SK-MEL-5 (cell line): Measurements from ENCODE around the gene CTNNA3. TPM values are rescaled to one million over a fixed set of nuclear protein-coding genes. Genes with fewer than 3 reads are reported as not detected.
"Not testable (repeated sequence)": the region's sequence is repeated elsewhere in the genome, so short reads cannot be mapped to it uniquely, and the experiment has no call there.

Source experiments
- DNase-seq: peaks from one replicate; pipeline ENCODE4 v3.0.0-alpha.2; 2016; ENCODE audit warnings: low read depth, low spot score
- in situ Hi-C: cut with HindIII; loops from 2 replicates; pipeline ENCODE4 v1.10.0; 2016; ENCODE audit warnings: low sequenced_read_pairs, high pct_unique_total_duplicates, low pct_unique_long_range_greater_than_20kb
- total RNA-seq: library from RNA; depleted of rRNA; stranded (reverse); fragments of >200 nt; shearing (Covaris generic); gene quantifications from 2 replicates; pipeline ENCODE4 v1.2.3, GENCODE V29; 2014

CTNNA3 gene
- total RNA-seq, 1 experiment from 2014 or later = not detected

DNA sequence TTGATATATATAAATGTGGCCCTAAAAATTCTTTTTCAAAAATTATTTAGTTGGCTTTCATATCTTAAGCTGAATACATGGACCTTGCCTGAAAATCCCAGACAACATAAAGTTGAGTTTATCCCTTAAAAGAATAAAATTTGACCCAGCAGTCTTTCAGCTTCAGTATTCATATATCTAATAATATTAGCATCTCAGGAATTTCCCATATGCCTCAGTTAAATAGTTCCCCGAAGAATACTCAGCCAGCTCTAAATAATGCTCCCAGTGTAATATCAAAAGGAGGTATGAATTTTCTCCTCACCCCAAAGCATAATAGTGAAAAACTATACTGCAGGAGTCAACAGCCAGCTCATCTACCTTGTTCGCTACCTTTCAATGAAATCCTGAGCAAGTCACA lies 145.9 kb downstream of the CTNNA3 start:
- in situ Hi-C loops = no loop called here
- DNase-seq = no peak

DNA sequence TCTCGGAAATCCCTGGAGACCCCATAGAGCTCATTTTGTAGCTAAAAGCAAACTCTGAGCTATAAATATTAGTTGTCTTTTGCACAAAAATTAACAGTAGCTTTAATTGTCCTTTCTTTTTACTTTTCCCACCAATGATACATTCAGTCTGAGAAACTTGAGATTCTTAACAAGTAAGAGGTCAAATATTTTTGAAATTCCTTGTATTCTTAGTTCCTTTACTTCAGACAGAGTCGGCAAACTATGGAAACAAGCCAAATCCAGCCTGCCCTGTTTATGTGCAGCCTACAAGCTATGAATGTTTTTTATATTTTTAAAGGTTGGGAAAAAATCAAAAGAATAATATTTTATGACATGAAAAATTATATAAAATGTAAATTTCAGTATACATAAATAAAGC lies 146.6 kb downstream of the CTNNA3 start:
- no peak for DNase-seq
- in situ Hi-C loops = no loop called here

- in situ Hi-C loops = no loop called here
- DNase-seq = no peak
These were observed 154.6 kb downstream of the CTNNA3 start for GRCh38 chr10:67541411-67541810.

GRCh38 chr10:67539312-67539711 lies 156.7 kb downstream of the CTNNA3 start:
- no peak for DNase-seq
- in situ Hi-C loops = no loop called here

DNA sequence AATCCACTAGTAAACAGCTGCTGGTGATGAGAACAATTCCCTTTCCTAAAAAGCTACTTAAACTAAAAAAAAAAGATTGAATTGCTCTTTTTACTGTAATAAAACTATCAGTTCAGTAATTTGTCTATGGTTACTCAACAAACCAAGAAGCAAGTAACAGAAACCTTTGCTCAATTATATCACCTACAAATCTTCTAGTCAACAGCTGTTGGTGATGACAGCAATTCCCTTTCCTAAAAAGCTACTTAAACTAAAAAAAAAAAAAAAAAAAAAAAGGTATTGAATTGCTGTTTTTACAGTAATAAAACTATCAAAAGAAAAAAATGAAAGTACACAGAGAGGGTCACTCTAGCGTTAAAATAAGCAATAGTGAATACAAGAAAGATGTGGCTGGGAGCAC lies 158.1 kb downstream of the CTNNA3 start:
- DNase-seq = no peak
- in situ Hi-C loops = no loop called here

DNA sequence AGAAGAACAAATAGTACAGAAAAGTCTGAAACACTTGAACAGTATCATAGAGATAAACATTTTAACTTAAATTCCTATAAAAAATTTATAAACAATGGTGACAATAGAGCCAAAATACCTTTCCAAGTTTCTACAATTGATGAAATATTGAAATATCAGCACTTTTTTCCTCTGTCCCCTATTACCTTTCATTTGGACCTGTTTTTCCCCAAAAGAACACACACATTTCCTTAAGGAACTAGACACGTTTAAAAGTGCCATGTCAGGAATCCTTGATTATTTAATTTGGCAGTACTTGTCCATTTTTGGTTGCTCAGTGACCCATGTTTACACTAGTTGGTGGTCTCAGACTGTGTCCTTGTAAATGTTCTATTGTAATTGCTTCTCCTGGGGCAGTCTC lies 162.6 kb downstream of the CTNNA3 start:
- in situ Hi-C loops = no loop called here
- DNase-seq = no peak

- DNase-seq, in situ Hi-C loops: not testable (repeated sequence)
These were observed 165.0 kb downstream of the CTNNA3 start for GRCh38 chr10:67530990-67531389.

- no peak for DNase-seq
- in situ Hi-C loops = no loop called here
These were observed 168.6 kb downstream of the CTNNA3 start for GRCh38 chr10:67527351-67527750.

GRCh38 chr10:67521546-67521945 lies 174.4 kb downstream of the CTNNA3 start:
- in situ Hi-C loops = no loop called here
- DNase-seq = no peak

DNA sequence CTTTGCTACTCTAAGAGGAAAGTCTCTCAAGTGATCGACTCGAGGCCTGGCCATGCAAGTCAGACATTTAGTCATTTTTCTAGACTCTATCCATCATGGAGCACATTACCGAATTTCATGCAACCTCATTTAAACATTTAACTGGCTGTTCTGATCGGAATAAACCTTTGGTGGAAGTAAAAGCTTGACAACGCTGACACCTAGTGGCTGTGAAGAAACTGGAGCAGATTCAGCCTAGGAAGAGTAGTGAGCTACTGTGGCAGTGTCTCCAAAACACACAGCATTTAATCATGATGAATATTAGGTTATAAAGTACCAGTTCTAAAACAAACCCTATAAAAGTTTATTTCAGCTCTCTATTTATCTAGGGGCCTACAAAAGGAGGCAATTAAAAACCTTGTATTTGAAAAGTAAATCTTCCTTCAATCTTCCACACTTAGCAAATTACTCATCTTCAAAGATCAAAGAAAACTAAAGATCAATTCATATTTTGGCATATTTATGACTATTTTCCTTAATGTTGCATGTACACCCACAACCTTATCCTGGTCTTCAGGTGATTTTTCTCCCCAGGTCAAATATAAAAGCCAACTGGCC lies 175.0 kb downstream of the CTNNA3 start:
- in situ Hi-C loops = no loop called here
- peak; percentile 69 for DNase-seq

- no peak for DNase-seq
- in situ Hi-C loops = no loop called here
These were observed 176.6 kb downstream of the CTNNA3 start for GRCh38 chr10:67519434-67519833.

DNA sequence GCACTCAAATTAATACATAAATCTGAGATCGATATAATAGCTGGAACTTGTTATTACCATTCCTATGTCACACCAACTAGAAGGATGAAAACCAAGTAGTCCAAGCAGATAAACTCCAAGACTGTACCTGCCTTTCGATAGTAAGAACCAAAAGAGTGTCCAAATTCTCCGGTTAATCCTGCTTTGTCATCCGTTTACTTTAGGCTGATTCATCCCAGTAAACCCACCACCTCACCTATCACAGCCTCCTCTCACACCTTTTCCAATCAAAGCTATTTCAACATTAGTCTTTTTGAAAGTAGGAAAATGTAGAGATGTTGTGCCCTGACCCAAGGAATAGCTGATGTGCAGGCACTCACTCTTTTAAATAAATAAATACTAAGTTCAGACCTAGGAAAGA lies 177.2 kb downstream of the CTNNA3 start:
- no peak for DNase-seq
- in situ Hi-C loops = no loop called here

- in situ Hi-C loops = no loop called here
- DNase-seq = no peak
These were observed 178.0 kb downstream of the CTNNA3 start for GRCh38 chr10:67518043-67518442.

DNA sequence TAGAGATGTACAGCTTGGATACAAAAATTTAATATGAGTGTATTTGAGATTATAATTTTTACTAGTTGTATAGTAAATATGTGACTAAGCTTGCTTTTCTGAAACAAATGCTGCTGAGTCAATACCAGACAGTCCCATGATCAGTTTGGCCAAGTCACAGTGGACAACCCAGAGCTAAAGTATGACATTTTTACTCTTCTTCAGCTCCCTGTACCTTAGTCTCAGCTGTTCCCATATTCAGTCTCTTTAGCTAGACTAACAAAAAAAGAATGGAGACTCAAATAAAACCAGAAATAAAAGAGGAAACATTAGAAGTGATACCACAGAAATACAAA lies 189.3 kb downstream of the CTNNA3 start:
- in situ Hi-C loops = no loop called here
- no peak for DNase-seq

- no peak for DNase-seq
- in situ Hi-C loops = no loop called here
These were observed 189.8 kb downstream of the CTNNA3 start for GRCh38 chr10:67506083-67506756.

DNA sequence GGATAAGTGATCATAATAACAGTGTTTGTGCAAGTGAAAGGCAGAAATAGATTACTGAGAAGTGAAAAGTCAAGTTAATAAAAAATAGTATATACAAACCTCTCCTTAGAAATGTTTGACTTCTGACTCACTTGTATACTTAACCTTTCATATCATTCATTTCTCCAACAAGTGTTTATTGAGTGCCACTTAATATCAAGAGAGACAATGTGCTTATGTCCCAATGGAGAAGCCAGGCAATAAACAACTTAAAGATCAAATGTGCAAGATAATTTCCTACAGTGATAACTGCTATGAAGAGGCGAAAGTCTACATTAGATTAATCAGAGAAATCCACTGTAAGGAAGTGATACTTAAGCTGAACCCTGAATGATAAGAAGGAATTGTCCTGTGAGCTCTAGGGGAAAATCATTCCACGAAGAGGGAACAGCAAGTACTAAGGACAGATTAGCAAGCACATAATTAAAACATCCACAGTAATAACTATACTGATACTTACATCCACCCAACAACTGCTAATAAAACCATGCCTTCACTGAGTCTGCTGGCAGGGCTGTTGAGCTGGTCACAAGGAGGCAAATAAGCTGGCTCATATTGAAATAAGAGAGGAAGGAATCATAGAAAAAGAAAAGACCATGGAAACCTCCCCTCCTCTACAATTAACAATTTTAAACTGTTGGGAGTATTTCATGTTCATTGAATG lies 203.5 kb downstream of the CTNNA3 start:
- DNase-seq = no peak
- in situ Hi-C loops = no loop called here

DNA sequence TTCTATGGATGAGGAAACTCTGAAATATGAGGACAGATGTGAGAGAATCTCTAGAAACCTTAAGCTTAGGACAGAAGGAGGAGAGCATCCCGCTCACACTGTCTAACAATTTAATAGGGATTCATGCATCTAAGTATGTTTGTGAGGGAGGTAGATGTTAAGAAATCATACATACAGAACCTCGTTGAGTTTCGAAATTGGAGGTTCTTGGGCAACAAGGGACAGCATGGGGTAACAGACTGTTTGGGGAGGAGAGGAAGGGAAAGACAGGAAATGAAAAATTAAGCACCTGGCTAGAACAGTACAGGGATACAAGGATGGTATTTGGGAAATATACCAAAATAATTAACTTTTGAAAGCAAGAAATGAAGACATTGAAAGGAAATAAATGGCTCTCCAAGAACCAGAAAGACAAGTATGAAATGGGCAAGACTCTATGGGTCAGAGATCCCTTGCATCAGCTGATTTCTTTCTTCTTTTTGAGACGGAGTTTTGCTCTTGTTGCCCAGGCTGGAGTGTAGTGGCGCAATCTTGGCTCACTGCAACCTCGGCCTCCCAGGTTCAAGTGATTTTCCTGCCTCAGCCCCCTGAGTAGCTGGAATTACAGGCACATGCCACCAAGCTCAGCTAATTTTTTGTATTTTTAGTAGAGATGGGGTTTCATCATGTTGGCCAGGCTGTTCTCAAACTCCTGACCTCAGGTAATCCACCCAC lies 207.9 kb downstream of the CTNNA3 start:
- no peak for DNase-seq
- in situ Hi-C loops = no loop called here

DNA sequence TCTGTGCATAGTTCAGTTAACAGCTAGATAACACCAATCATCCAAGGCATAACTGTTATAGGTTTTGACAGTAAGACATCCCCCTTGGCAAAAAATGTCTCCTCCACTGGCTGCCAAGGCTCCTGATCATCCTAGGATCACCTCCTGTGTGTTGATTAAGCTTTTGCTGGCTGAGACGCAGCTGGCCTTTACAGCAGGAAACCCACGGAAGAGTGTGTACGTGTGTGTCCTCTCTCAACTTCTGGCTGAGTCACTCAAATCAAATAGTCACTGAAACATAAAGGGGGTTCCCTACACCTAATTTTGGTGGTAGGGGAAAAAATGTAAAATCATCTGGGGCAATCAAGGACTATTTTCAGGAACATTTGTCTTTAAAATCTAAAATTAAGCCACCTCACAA lies 208.8 kb downstream of the CTNNA3 start:
- no peak for DNase-seq
- in situ Hi-C loops = no loop called here

DNA sequence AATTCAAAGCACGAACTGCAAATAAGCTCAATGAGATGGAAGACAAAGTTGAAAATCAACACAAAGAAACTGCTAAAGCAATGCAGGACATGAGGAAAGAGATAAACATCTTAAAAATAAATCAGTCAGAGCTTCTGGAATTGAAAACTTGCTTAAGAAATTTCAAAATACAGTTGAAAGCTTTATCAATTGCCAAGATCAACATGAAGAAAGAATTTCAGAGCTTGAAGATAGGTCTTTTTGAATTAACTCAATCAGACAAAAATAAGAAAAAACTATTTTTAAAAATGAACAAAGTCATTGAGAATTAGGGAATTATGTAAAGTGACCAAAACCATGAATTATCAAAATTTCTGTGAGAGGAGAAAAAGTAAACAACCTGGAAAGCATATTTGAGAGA lies 218.1 kb downstream of the CTNNA3 start:
- DNase-seq = no peak
- in situ Hi-C loops = no loop called here
